DMS53 treated with DMSO at 0.1 percent for 48 hours (cell line): ENCODE data around the gene CORO1C.

Source experiments
- DNase-seq: peaks from one replicate; lab custom pipeline; 2025; ENCODE audit not compliant: unreplicated experiment; lab: John Stamatoyannopoulos, UW

CORO1C gene

GRCh38 chr12:108653922-108654321 lies 77.4 kb downstream of the CORO1C start:
- no peak for DNase-seq

DNA sequence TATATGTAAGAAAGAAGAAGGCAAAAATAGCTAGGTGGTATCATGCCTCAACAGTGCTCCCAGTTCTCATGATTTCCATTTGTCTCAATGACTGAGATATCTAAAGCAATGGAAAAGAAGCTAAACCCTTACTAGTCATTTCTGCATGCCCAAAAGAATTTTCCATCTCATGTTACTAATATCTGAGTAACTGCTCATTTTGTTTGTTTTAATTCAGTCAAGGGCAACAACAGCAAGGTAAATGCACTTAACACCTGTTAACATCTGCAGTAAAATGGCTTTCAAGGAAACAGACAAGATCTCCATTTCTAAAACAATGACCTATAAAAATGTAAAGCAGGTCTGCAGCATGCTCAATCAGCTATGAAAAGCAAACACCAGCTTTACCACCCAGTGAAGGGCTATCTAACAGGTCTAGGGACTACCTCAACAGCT lies 78.2 kb downstream of the CORO1C start:
- DNase-seq = peak; percentile 66

GRCh38 chr12:108650083-108650482 lies 81.2 kb downstream of the CORO1C start:
- DNase-seq = no peak

GRCh38 chr12:108649669-108650068 lies 81.6 kb downstream of the CORO1C start:
- no peak for DNase-seq

- DNase-seq = no peak
Observed at GRCh38 chr12:108649126-108649525, 82.2 kb downstream of the CORO1C start.

DNA sequence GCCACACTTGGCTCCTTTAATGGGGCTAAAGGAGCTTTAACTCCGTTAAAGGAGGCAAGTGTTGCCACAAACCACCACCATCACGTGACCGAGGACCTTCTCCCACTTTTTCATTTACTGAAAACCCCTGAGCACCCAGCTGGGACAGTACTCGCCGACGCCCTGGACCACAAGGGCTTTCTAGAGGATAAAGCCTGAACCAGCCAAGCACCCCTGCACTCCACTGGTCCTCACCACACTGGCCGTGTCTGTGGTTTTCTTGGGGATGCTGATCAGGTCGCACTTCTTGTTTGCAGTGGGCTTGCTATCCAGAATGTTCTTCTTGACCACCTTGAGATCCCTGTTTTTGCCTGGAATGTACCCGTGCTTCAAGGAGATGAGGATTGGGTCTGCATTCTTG lies 82.9 kb downstream of the CORO1C start:
- DNase-seq = no peak

DNA sequence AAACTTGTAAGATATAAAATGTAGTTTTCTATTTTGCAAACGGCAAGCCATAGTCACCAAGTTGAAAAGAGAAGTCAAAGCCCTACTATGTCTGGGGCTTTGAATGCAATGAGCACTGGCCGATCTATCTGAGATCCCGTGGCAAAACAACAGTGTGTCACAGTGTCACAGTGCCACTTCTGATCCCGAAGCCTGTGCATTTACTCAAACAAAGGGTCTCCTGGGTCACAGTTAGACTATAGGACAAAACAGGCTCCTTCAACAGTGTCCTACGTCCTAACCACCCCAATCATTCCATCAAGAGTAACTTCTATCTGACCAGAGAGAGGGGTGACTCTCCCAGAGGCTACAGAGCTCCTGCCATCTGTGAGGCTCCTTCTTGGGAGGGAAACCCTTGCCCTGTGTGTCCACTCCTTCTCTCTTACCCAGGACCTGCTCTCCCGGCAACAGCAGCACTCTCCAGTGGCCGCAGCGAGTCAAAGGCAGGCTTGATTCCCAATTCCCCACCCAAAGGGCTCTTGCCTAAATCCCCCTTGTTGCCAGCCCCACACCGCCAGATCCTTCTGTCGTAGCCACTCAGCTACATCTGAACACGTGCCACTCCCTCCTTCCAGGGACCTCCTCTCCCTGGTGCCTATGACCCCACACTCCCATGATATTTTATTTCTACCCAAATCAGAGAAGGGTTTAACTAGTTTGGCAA lies 83.6 kb downstream of the CORO1C start:
- DNase-seq = no peak

DNA sequence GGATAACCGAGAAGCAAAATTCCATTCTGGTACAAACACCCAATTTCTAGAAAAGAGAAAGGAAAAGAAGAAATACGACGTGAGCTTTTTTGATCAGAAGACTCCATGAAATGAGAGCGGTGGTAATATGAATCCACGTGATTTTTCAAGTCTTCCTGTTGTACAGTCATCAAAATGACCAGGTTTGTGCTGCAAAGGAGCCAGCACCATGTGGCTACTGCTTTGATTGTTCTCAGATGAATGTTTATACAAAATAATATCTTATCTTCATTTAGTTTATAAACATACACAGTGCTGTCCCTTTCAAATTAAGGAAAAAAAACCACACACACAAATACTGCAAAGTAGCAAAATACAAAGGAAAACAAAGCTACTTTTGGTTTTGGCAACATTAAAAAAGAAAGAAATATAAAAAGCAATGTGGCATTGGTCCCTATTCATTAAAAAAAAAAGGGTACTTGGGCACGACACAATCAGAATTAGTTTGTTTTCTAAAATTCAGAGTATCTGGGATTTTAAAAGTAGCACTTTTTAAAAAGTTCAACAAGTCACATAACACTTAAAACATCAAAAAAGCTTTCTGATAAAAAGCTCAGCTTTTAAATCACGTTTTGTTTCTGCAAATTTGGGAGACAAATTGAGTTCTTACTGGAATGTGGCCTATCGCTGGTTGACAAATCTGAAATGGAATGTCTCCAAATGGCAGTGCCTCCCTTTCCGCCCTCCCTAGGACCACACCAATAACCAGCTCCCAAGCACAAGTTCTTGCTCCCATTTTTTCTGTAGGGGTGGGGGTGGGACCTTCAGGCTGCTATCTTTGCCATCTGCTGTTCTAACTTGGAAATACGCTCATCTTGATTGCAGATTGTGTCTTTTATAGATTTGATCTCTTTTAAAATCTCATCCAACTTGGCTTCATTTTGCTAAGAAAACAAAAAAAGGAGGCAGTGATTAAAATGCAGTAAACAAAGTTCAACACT lies 84.4 kb downstream of the CORO1C start:
- DNase-seq = no peak

GRCh38 chr12:108645686-108646599 lies 85.4 kb downstream of the CORO1C start:
- DNase-seq = no peak

DNA sequence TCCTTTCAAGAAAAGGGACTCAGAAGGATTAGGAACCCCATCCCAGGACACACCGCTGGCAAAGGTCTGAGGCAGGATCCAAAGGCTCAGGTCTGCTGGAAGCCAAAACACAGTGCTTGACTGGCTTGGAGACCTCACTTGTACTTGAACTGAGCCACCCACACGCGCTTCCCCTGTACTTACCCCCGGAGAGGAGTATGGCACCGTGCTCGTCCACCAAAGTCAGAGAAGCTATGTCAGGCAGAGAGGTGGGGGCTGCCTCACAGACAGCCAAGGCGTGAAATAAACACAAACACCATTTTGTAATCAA lies 86.6 kb downstream of the CORO1C start:
- DNase-seq = no peak

- no peak for DNase-seq
Observed at GRCh38 chr12:108643941-108644810, 87.1 kb downstream of the CORO1C start.

DNA sequence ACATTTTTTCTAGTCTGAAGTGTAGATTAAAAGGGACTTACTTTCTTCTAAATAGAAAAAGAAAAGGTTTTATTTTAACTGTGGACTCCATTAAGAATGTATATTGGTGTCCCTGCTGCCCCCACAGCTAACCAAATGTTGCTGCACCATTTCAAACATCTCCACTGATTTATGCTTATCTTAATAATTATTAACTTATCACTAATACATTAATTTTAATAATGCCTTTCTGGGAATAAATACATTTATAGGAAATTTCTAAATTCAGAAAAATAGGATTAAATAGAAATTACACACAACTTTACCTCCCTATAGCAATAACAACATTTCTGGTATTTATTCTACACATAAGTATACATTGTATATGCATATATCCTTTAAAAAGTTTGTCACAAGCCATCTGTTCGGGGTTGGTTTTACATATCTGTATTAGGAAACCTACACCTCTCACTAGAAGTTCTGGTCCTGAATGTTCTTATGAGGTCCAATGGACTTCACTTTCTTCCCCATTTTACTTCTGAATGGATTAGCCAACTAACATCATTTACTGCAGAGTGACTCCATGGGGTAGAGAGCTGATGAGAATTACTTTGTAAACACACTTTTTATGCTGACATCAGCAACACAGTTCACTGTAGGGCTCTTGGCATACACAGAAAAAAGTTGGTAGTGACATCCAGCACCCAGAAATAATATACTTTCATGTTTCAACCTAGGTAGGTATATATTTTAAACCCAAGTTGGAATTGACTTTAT lies 88.2 kb downstream of the CORO1C start:
- peak; percentile 31 for DNase-seq

- DNase-seq = peak; percentile 97
Observed at GRCh38 chr12:108642269-108642870, 88.9 kb downstream of the CORO1C start.

DNA sequence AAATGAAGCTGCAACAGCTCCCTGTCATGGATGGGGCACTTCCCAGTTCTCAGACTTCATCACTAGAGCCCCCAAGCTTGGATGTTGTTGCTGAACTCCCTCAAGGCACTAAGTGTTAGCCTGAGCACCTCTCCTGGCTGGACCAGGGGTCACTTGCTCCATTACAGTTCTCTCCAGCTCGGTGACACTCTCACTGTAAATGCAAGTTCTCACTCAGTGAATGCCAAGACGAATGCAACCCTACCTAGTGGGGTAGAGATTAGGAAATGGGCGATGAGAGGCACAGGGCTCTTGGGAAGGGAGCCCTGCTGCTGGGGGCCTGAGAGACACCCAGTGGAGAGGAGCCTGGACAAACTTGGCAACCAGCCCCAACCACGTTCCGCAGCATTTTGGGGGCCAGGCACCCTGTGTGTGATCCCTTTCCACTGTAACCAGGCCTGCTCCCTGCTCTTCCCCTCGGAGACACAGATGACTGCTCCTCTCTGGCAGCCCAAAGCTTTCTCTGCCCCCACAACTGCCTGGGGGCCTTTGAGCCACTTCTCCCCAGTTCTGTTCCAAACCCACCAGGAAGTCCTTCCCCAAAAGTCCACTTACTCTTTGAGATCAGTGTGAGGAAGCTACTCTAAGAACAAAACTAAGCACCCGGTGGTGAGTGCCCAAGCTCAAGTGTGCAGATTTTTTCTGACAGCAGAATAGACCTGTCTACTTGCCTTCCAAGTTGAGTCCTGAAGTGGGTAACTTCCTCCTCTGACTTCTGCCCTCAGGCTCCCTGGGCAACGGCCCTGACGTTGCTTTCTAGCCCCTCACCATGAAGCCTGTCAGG lies 89.7 kb downstream of the CORO1C start:
- no peak for DNase-seq

DNA sequence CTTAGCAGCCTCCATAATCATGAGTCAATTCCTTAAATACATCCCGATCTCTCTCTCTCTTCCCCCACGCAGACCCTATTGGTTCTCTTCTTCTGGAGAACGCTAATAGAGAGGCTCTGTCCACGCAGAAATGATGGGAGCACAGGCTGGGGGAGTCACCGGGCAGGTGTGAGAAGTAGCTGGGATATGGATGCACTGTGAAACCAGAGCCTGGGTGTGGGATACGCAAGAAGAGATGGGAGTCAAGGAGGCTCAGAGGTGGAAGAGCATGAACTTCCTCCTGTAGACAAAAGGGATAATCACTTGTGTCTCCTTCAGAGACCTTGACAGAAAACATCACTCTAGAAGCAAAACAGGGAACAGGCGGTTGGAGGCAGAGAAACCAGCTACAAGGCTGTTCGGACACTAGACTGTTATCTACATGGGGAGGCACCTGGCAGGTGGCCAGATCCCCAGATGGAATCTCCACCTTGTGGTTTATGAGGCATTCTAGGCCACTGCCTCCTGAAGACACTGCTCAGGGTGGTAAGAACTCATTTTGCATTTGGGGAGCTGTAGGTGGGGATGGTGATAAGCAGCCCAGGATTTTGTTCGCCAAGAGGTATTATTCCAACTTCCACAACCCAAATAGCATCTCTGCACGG lies 90.4 kb downstream of the CORO1C start:
- DNase-seq = no peak

DNA sequence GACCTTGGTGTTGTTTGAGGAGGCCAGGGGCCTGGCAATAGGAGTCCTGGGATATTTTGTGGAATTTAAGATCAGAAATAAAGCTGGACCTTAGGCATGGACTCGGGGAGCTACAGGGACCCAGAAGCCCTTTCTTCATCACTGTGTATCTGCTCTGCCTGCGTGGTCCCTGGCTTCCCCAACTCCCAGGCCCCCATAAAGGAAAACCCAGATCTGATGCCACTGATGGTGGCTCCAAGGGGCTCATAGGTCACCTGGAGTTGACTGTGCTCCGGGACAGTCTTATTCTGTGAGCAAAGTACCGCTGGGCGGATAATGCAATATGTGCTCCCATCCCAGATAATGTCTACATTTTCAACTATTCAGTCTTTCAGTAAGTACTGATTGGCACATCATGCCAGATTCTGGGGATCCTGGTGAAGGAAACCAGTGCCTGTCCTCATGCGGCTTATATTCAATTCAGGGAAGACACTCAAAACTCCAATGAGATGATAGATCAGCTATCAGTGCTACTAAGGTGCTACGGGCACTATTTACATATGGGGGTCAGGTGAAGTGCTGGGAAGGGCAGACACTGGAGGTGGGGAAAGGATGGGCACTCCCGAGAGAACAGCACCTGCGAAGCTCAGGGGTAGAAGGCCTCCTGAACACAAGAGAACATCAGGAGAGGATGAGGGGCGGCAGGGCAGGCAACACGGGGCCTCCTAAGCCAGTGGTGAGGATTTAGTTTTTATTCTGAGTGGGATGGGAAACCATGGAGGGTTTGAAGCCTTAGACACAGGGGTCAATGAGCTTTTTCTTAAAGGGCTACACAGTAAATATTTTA lies 92.1 kb downstream of the CORO1C start:
- DNase-seq = no peak
